Glutamatergic neuron (in vitro differentiated cells): ENCODE data around the gene IFNAR1. TPM values are rescaled to one million over a fixed set of nuclear protein-coding genes. Genes with fewer than 3 reads are reported as not detected.

Source experiments
- DNase-seq: peaks from one replicate; pipeline ENCODE4 v3.0.0; 2022
- H3K27ac Mint-ChIP-seq: one replicate; pipeline ENCODE4 v1.8.0; 2020; ENCODE audit warnings: mild to moderate bottlenecking, mixed read lengths, inconsistent platforms; ENCODE audit not compliant: unreplicated experiment
- H3K27me3 Mint-ChIP-seq: one replicate; pipeline ENCODE4 v1.8.0; 2020; ENCODE audit warnings: mild to moderate bottlenecking, moderate library complexity, mixed read lengths, inconsistent platforms; ENCODE audit not compliant: unreplicated experiment
- H3K36me3 Mint-ChIP-seq: one replicate; pipeline ENCODE4 v1.8.0; 2020; ENCODE audit warnings: mild to moderate bottlenecking, mixed read lengths, inconsistent platforms; ENCODE audit not compliant: unreplicated experiment
- H3K4me1 Mint-ChIP-seq: one replicate; pipeline ENCODE4 v1.8.0; 2020; ENCODE audit warnings: mild to moderate bottlenecking, low read depth, mixed read lengths, inconsistent platforms; ENCODE audit not compliant: unreplicated experiment
- H3K4me3 Mint-ChIP-seq: one replicate; pipeline ENCODE4 v1.8.0; 2020; ENCODE audit warnings: mild to moderate bottlenecking, mixed read lengths, inconsistent platforms; ENCODE audit not compliant: unreplicated experiment
- H3K9me3 Mint-ChIP-seq: one replicate; pipeline ENCODE4 v1.8.0; 2020; ENCODE audit warnings: mild to moderate bottlenecking, moderate library complexity, mixed read lengths, inconsistent platforms; ENCODE audit not compliant: unreplicated experiment
- long read RNA-seq: library from polyadenylated mRNA; unstranded; transcript quantifications from one replicate; pipeline ENCODE4 v2.0.0, GENCODE V29; 2020; ENCODE audit not compliant: unreplicated experiment
- total RNA-seq: library from RNA; stranded (reverse); fragmentation: NEBNext Ultra II Directional; extraction: Animal tissue kit (Norgen Biotek cat#: 25700); gene quantifications from one replicate; pipeline ENCODE4 v1.2.1, GENCODE V29; 2021; ENCODE audit not compliant: unreplicated experiment
- TF ChIP-seq, protein P1 (sequence below): fragments of 200-600 bp; sonication (generic); IDR thresholded peaks from one replicate; pipeline ENCODE4 v1.5.0; 2021; ENCODE audit not compliant: partially characterized antibody, unreplicated experiment

Gene IFNAR1
- 17.7 TPM for total RNA-seq
- long read RNA-seq, full-length matches to known transcripts: 8 of 12 reads
- long read RNA-seq, partial matches to known transcripts: 1 of 12 reads
- long read RNA-seq, other reads (novel, unspliced or antisense): 3 of 12 reads

GRCh38 chr21:33324291-33325221 is at the start of gene IFNAR1:
Gene IFNAR1, plus strand, starts transcription at chr21:33324970. Its CDS starts 86 bp downstream, at chr21:33325056.
- Mint-ChIP-seq H3K4me1 (peaks cover 6% of the 10 kb centered on the region), H3K9me3 (no peaks in the 10 kb centered on the region), H3K27me3 (peaks cover 2% of the 10 kb centered on the region), H3K27ac (no peak within 1 kb of the TSS), H3K36me3 (no peaks in the 10 kb centered on the region), H3K4me3 (no peak within 1 kb of the TSS)
- TF ChIP-seq, protein P1, sequence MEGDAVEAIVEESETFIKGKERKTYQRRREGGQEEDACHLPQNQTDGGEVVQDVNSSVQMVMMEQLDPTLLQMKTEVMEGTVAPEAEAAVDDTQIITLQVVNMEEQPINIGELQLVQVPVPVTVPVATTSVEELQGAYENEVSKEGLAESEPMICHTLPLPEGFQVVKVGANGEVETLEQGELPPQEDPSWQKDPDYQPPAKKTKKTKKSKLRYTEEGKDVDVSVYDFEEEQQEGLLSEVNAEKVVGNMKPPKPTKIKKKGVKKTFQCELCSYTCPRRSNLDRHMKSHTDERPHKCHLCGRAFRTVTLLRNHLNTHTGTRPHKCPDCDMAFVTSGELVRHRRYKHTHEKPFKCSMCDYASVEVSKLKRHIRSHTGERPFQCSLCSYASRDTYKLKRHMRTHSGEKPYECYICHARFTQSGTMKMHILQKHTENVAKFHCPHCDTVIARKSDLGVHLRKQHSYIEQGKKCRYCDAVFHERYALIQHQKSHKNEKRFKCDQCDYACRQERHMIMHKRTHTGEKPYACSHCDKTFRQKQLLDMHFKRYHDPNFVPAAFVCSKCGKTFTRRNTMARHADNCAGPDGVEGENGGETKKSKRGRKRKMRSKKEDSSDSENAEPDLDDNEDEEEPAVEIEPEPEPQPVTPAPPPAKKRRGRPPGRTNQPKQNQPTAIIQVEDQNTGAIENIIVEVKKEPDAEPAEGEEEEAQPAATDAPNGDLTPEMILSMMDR: no peak
- DNase-seq: peak; percentile 98

DNA sequence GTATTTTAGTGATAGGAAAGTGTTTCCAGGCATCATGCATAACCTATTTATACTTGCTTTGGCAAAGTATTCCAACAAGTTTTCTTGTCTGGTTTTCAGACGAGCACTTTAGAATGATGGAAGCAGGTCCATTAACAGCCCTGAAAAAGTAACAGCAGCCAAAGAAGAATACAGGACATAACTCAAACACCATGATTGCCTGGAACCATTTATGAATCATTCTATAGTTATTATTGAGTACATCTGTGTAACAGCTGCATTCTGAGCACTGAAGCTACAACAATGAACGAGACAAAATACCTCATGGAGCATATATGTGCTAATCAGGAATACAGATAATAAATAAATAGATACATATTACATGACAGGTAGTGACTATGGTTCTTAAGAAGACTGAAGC is 46.0 kb upstream of the IFNAR1 start:
- TF ChIP-seq, protein P1: no peak
- DNase-seq: no peak
- H3K36me3 Mint-ChIP-seq: peaks cover 27% of the 10 kb centered on the region
- H3K4me3 Mint-ChIP-seq: no peak overlapping the region
- no peaks in the 10 kb centered on the region for H3K27me3 Mint-ChIP-seq
- H3K9me3 Mint-ChIP-seq: peaks cover 2% of the 10 kb centered on the region
- H3K4me1 Mint-ChIP-seq: peaks cover 4% of the 10 kb centered on the region
- H3K27ac Mint-ChIP-seq: no peak overlapping the region

DNA sequence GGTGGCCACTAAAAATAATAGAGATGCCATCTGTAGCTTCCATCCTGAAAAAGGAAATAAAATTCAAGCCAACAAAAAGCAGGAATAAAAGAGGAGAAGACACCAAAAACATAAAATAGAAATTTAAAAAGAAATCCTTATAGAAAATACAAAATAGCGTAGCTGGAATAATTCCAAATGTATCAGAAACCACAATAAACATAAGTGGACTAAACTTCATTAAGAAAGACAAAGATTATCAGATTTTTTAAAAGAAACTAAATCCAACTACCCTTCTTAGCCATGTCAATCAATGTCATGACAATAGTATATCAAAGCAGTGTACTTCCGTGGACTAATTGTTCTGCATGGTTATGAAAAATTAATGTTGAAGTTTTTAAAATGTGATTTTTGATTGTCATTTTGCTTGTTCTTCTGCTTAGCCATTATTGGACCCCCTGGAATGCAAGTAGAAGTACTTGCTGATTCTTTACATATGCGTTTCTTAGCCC is 45.4 kb upstream of the IFNAR1 start:
- H3K4me3 Mint-ChIP-seq: no peak overlapping the region
- no peak for DNase-seq
- H3K27ac Mint-ChIP-seq: no peak overlapping the region
- H3K27me3 Mint-ChIP-seq: no peaks in the 10 kb centered on the region
- TF ChIP-seq, protein P1: no peak
- H3K9me3 Mint-ChIP-seq: peaks cover 2% of the 10 kb centered on the region
- H3K36me3 Mint-ChIP-seq: peaks cover 27% of the 10 kb centered on the region
- peaks cover 4% of the 10 kb centered on the region for H3K4me1 Mint-ChIP-seq

- TF ChIP-seq, protein P1: no peak
- Mint-ChIP-seq H3K27me3 (no peaks in the 10 kb centered on the region), H3K4me3 (no peak overlapping the region), H3K9me3 (peaks cover 2% of the 10 kb centered on the region), H3K36me3 (peaks cover 27% of the 10 kb centered on the region), H3K4me1 (peaks cover 4% of the 10 kb centered on the region), H3K27ac (no peak overlapping the region)
- no peak for DNase-seq
Measured at GRCh38 chr21:33281096-33281652, 43.6 kb upstream of the IFNAR1 start.
